Erythroblast (primary cell): ENCODE results near the gene FDX1.
"Not testable (repeated sequence)": the region's sequence is repeated elsewhere in the genome, so short reads cannot be mapped to it uniquely, and the experiment has no call there.

ENCODE experiments used
- DNase-seq, 2 experiments: peaks; one replicate each; lab custom pipeline; 2025; lab: John Stamatoyannopoulos, UW
- GATA1 ChIP-seq: IDR thresholded peaks from 2 replicates; pipeline ENCODE4 v1.6.1; 2011; ENCODE audit warnings: low read depth, mild to moderate bottlenecking, control low read depth, low read length, moderate library complexity
- POLR2A ChIP-seq: IDR thresholded peaks from 2 replicates; pipeline ENCODE4 v1.6.1; 2011; ENCODE audit warnings: mild to moderate bottlenecking, low read length

Gene FDX1, protein sequence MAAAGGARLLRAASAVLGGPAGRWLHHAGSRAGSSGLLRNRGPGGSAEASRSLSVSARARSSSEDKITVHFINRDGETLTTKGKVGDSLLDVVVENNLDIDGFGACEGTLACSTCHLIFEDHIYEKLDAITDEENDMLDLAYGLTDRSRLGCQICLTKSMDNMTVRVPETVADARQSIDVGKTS

DNA sequence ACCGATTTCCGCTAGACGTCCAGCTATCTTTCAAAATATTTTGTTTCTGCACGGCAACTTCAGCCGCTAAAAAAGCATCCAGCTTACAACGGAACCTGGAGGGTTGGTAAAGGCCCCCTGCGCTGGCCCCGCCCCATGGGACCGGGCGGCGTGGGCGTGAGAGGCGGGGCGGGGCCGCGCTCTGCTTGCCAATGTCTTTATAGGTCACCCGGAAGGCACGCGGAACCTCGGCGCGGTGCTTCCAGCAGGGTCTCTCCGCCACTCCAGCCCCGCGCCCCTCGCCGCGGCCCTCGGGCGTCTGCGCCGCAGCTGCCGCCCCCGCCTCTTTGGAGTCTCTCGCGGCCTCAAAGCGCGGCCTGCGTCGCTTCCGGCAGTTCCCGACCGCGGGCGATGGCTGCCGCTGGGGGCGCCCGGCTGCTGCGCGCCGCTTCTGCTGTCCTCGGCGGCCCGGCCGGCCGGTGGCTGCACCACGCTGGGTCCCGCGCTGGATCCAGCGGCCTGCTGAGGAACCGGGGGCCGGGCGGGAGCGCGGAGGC, at the start of gene FDX1:
Gene FDX1, plus strand, starts transcription at position 218 of the 536 bp plus-strand sequence. Its CDS starts 173 bp downstream, at position 391.
- DNase-seq: peak; percentile 81 to 90
- TF ChIP-seq POLR2A: peak; percentile 20
- TF ChIP-seq GATA1: no peak

DNA sequence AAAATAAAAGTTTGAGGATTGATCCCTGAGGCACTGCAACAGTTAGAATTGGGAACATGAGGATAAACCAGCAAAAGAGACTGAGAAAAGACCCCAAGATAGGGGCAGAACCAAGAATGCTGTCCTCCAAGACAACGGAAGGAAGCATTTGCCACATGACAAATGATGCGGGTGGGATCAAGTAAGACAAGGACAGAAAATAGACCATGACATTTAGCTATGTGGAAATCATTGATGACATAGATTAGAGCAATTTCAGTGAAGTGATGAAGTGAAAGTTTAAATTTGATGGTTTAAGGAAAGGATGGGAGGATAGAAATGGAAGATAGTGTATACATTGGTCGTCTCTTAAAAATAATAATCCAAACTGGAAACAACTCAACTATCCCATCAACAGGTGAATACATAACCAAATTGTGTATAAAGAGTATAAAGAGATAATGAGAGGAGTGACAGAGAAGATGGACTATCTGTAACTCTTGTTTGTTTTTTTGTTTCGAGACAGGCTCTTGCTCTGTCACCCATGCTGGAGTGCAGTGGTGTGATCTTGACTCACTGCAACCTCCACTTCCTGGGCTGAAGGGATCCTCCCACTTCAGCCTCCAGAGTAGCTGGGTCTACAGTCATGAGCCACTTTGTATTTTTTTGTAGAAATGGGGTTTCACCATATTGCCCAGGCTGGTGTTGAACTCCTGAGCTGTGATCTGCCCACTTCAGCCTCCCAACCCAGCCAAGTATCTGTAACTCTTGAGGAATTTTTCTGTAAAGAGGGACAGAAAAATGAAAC, 48.7 kb upstream of the FDX1 start:
- no peak for DNase-seq
- TF ChIP-seq POLR2A (no peak), GATA1 (no peak)

DNA sequence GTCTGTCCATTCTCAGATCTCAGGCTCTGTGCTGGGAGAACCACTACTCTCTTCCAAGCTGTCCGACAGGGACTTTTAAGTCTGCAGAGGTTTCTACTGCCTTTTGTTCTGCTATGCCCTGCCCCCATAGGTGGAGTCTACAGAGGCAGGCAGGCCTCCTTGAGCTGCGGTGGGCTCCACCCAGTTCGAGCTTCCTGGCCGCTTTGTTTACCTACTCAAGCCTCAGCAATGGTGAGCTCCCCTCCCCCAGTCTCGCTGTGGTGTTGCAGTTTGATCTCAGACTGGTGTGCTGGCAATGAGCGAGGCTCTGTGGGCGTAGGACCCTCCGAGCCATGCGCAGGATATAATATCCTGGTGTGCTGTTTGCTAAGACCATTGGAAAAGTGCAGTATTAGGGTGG, 41.5 kb upstream of the FDX1 start:
- not testable (repeated sequence) for DNase-seq

DNA sequence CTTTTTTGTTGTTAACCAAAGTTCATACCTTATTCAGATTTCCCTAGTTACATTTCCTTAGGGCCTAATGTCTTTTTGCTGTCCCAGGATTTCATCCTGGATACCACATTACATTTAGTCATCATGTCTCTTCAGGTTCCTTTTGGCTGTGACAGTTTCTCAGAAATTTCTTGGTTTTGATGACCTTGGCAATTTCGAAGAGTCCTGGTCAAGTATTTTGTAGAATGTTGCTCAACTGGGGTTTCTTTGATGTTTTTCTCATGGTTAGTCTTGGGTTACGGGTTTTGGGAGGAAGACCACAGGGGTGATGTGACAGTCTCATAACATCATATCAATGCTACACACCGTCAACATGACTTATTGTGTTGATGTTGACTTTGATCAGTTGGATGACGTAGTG, 39.8 kb upstream of the FDX1 start:
- no peak for TF ChIP-seq POLR2A
- TF ChIP-seq GATA1: no peak
- no peak for DNase-seq

DNA sequence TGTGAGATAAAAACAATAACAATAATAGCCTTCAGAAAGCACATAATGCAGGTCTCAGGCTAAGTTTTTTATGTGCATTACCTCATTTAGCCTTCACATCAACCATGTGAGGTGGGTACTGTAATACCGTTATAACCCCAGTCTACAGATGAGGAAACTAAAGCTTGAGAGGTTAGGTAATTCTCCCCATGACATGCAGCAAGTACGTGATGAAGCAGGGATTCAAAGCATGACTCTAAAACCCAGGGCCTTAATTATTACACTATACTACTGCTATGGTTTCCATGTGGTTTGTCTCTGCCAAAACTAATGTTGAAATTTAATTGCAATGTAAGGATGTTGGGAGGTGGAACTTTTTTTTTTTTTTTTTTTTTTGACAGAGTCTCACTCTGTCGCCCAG, 37.7 kb upstream of the FDX1 start:
- TF ChIP-seq GATA1: no peak
- no peak for TF ChIP-seq POLR2A

DNA sequence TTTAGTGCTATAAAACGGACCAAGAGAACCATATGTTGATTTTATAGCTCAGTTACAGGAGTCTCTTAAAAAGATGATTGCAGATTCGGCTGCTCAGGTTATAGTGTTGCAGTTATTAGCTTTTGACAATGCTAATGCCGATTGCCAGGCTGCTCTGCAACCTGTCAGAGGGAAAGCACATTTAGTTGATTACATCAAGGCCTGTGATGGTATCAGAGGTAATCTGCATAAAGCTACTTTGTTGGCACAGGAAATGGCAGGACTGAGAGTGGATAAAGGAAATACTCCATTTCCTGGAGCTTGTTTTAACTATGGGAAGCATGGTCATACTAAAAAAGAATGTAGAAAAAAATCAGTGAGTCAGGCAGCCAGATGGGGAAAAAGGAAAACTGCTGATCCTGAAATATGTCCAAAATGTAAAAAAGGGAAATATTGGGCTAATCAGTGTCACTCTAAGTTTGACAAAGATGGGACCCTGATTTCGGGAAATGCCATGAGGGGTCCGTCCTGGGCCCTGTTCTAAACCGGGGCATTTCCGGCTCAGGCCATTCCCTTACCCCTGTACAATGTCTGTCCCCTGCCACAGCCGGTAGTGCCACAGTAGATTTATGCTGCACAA, 32.0 kb upstream of the FDX1 start:
- not testable (repeated sequence) for DNase-seq

More for the DNA sequence above, 37.7 kb upstream of the FDX1 start:
- DNase-seq: no peak

DNA sequence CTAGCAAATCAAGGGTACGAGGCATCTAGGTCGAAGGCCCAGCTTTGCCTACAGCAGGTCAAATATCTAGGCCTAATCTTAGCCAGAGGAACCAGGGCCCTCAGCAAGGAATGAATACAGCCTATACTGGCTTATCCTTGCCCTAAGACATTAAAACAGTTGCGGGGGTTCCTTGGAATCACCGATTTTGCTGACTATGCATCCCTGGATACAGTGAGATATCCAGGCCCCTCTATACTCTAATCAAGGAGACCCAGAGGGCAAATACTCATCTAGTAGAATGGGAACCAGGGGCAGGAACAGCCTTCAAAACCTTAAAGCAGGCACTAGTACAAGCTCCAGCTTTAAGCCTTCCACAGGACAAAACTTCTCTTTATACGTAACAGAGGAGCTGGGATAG, 26.2 kb upstream of the FDX1 start:
- DNase-seq: not testable (repeated sequence)

DNA sequence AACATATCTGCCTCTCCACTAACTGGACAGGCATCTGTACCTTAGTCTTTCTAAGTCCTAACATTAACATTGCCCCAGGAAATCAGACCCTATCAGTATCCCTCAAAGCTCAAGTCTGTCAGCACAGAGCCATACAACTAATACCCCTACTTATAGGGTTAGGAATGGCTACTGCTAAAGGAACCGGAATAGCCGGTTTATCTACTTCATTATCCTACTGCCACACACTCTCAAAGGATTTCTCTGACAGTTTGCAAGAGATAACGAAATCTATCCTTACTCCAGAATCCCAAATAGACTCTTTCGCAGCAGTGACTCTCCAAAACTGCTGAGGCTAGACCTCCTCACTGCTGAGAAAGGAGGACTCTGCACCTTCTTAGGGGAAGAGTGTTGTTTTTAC, 24.1 kb upstream of the FDX1 start:
- DNase-seq: not testable (repeated sequence)

DNA sequence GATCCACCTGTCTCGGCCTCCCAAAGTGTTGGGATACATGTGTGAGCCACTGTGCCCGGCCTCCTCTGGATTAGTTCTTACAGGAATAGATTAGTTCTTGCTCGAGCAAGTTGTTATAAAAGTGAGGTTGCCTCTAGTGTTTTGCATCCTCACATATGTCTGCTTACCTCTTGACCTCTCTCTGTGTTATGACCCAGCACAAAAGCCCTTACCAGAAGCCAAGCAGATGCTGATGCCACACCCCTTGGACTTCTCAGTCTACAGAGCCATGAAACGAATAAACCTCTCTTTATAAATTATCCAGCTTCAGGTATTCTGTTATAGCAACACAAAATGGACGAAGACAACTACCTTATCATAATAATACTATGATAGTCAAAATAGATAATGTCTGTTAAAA, 22.4 kb upstream of the FDX1 start:
- DNase-seq: no peak
- TF ChIP-seq POLR2A (no peak), GATA1 (no peak)

DNA sequence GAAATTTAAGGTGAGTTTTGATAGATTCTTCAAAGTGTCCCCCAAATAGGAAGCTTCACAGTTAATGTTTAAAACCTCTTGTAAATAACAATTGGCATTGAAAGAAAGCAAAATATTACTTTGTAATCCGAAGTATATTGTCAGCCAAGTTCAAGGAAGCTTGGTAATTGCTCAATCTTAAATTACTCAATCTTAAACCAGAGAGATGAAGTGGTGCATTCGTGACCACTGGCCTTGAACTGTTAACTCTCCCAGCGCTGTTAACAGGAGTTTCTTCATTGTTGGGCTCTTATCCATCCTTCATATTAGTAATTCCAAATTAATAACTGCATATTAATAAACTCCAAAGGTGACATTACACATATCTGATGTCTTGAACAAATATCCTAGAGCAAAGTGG, 20.6 kb upstream of the FDX1 start:
- no peak for DNase-seq
- TF ChIP-seq GATA1: no peak

DNA sequence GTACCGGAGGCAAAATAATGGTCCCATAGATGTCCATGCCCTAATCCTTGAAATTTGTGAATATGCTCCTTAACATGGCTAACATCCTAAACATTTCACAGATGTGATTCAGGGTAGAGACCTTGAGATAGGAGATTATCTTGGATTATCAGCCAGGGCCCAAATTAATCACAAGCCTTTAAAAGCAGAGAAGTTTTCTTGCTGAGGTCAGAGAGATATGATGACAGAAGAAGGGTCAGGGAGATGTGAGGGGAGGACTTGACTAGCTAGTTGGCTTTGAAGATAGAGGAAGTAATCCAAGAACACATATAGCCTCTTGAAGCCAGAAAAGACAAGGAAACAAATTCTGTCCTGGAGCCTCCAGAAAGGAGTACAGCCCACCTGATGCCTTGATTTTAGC, 19.1 kb upstream of the FDX1 start:
- no peak for TF ChIP-seq GATA1
- DNase-seq: no peak

DNA sequence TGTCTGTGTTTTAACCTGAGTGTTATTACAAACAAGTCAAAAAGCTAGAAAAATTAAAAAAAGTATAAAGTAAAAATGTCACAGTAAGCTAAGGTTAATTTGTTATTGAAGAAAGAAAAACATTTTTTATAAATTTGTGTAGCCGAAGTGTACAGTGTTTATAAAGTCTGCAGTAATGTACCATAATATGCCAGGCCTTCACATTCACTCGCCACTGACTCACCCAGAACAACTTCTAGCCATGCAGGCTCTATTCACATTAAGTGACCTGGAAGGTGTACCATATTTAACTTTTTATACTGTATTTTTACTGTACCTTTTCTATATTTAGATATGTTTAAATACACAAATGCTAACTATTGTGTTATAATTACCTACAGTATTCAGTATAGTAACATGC, 14.7 kb upstream of the FDX1 start:
- TF ChIP-seq GATA1 (no peak), POLR2A (no peak)
- DNase-seq: no peak

DNA sequence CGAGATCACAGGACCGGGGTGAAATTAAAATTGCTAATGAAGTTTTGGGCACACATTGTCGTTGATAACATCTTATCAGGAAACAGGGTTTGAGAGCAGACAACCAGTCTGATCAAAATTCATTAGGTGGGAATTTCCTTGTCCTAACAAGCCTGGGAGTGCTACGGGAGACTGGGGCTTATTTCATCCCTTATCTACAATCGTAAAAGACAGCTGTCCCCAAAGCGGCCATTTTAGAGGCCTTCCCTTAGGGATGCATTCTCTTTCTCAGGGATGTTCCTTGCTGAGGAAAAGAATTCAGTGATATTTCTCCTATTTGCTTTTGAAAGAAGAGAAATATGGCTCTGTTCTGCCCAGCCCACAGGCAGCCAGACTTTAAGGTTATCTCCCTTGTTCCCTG, 8.1 kb upstream of the FDX1 start:
- DNase-seq: not testable (repeated sequence)

DNA sequence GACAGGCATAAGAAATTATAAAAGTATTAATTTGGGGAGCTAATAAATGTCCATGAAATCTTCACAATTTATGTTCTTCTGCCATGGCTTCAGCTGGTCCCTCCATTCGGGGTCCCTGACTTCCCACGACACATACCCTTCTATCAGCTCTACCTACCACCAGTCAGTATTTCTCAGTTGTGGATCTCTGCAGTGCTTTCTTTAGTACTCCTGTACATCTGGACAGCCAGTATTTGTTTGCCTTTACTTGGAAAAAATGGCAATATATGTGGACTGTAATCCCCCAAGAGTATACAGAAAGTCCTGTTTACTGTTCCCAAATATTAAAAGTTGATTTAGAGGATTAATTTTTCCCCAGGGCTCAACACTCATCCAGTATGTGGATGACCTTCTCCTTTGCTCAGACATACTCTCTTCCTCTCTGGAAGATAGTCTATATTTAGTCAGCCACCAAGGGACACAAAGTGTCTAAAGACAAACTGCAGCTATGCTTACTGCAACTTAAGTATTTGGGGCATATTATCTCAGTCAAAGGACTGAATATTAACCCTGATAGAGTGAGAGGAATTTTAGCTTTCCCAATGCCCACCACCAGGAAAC, 7.3 kb upstream of the FDX1 start:
- TF ChIP-seq POLR2A (no peak), GATA1 (no peak)
- DNase-seq: no peak
